BLaER1 (cell line): ENCODE measurements around the gene MAPK6.
A peak's percentile ranks its signal among the peaks of the same experiment; 100 is the strongest.

ENCODE experiments used
- H3K27ac ChIP-seq: shearing (Covaris generic); formaldehyde crosslinking; 2 replicates; pipeline ENCODE4 v1.8.1; 2022
- H3K27me3 ChIP-seq: shearing (Covaris generic); formaldehyde crosslinking; 2 replicates; pipeline ENCODE4 v1.8.1; 2022
- H3K36me3 ChIP-seq: shearing (Covaris generic); formaldehyde crosslinking; 2 replicates; pipeline ENCODE4 v1.8.1; 2022
- H3K4me1 ChIP-seq: shearing (Covaris generic); formaldehyde crosslinking; 2 replicates; pipeline ENCODE4 v1.8.1; 2022
- H3K4me2 ChIP-seq: shearing (Covaris generic); formaldehyde crosslinking; 2 replicates; pipeline ENCODE4 v1.8.1; 2022
- H3K4me3 ChIP-seq: shearing (Covaris generic); formaldehyde crosslinking; 2 replicates; pipeline ENCODE4 v1.8.1; 2022
- H3K9ac ChIP-seq: shearing (Covaris generic); formaldehyde crosslinking; 2 replicates; pipeline ENCODE4 v1.8.1; 2022
- H3K9me3 ChIP-seq: shearing (Covaris generic); formaldehyde crosslinking; 2 replicates; pipeline ENCODE4 v1.8.1; 2022
- H4K20me1 ChIP-seq: shearing (Covaris generic); formaldehyde crosslinking; 2 replicates; pipeline ENCODE4 v1.8.1; 2022
- Cebpa-rat ChIP-seq: shearing (Covaris generic); IDR thresholded peaks from 2 replicates; pipeline ENCODE4 v1.8.1; 2022

Gene MAPK6

DNA sequence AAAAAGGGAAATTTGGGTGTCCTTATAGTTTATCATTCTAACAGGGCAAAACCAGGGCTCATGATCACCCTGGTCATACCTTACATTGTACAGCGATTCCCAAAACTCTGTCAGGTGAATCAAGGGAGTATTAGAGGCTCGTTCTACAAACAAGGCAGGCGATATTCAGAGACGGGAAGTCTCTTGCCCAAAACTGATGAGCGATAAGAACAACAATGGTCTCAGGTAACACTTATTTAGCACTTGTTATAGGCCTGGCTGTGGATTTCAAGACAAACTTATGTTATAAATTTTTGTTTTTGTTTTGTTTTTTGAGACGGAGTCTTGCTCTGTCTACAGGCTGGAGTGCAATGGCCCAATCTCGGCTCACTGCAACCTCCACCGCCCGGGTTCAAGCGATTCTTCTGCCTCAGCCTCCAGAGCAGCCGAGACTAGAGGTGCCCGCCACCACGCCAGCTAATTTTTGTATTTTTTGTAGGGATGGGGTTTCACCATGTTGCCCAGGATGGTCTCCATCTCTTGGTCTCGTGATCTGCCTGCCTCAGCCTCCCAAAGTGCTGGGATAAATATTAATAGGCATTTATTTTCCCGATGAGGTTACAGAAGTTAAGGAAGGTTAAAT is 80.7 kb downstream of the MAPK6 start:
- Histone ChIP-seq H3K4me2 (no peak overlapping the region), H3K27ac (no peak overlapping the region)
- TF ChIP-seq Cebpa-rat: no peak

DNA sequence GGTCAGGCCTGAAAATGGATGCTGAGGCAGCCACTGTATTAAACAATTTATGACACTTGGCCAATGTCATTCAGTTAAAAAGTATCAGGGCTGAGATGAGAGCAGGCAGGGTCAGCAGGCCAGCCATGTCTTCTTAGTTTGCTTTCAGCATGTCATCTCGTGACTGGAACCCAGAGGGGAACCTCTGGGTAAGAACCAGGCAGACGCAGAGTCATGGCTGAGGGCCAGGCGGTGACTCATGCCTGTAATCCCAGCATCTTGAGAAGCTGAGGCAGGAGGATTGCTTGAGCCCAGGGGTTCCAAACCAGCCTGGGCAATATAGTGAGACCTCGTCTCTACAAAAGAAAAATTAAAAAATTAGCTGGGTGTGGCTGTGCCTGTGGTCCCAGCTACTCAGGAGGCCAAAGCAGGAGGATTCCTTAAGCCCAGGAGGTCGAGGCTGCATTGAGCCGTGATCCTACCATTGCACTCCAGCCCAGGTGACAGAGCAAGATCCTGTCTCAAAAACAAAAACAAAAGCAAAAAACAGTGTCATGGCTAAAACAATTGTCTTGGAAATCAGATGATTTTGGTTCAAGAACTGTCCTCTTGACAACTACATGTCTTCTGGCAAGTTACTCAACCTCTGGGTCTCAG is 81.9 kb downstream of the MAPK6 start:
- peaks cover 33% of the 10 kb centered on the region for H3K4me1 ChIP-seq
- no peak for TF ChIP-seq Cebpa-rat
- no peaks in the 10 kb centered on the region for H3K36me3 ChIP-seq
- H3K9me3 ChIP-seq: no peaks in the 10 kb centered on the region
- no peak overlapping the region for H3K4me2 ChIP-seq
- no peaks in the 10 kb centered on the region for H3K27me3 ChIP-seq
- H3K27ac ChIP-seq: no peak overlapping the region
- H4K20me1 ChIP-seq: no peaks in the 10 kb centered on the region
- no peak overlapping the region for H3K9ac ChIP-seq
- H3K4me3 ChIP-seq: no peak overlapping the region

More for the DNA sequence above, 80.7 kb downstream of the MAPK6 start:
- Histone ChIP-seq H3K27me3 (no peaks in the 10 kb centered on the region), H3K4me1 (peaks cover 30% of the 10 kb centered on the region), H4K20me1 (no peaks in the 10 kb centered on the region), H3K4me3 (no peak overlapping the region), H3K9ac (no peak overlapping the region), H3K9me3 (no peaks in the 10 kb centered on the region), H3K36me3 (no peaks in the 10 kb centered on the region)

DNA sequence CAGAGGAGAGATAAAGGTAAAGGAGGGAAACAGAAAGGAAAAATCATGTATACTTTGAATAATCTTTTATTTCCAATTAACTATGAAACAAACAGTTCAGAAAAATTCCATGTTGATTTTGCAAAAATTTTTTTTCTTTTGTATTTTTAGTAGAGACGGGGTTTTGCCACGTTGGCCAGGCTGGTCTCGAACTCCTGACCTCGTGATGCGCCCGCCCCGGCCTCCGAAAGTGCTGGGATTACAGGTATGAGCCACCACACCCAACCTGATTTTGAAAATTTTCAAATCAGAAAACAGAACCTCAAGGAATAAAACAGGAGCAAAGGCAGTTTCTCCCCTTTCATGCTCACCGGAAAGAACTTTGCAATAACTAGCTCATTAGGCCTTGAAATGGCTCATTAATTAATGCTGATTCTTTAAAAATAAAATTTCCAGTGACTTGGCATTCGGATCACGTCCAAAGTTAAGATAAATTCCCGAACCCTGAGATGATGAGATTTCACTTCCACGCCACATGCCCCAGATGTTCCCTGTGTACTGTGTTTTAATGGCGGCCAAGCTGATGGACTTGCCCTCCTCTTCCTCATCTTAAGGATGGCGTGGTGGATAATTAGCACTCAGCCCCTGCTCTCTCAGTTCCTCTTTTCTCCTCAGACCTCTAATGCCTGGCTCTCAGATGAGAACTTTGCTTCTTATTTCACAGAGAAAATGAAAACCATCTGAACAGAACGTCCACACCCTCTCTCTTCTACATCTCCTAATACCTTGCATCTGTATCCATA is 82.7 kb downstream of the MAPK6 start:
- Histone ChIP-seq H3K9me3 (no peaks in the 10 kb centered on the region), H3K36me3 (no peaks in the 10 kb centered on the region), H3K4me1 (peaks cover 33% of the 10 kb centered on the region), H4K20me1 (no peaks in the 10 kb centered on the region), H3K27ac (no peak overlapping the region), H3K27me3 (no peaks in the 10 kb centered on the region), H3K4me2 (peak overlapping the region; percentile 33), H3K9ac (no peak overlapping the region), H3K4me3 (no peak overlapping the region)
- TF ChIP-seq Cebpa-rat: no peak

DNA sequence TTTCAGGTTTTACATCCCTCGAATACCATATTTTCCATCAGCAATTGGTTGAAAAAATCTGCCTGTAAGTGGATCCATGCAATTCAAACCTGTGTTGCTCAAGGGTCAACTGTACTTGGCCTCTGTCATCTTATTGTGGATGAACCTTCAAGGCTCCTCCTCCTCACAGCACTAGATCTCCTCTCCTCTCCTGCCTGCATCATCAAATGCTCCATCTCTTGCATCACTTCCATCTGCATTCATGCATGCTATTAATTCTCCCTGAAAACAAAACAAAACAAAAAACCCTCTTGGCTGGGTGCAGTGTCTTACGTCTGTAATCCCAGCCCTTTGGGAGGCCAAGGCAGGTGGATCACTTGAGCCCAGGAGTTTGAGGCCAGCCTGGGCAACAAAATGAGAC is 83.4 kb downstream of the MAPK6 start:
- Histone ChIP-seq H3K4me2 (peak overlapping the region; percentile 33), H3K4me1 (peaks cover 33% of the 10 kb centered on the region), H3K27ac (no peak overlapping the region)

DNA sequence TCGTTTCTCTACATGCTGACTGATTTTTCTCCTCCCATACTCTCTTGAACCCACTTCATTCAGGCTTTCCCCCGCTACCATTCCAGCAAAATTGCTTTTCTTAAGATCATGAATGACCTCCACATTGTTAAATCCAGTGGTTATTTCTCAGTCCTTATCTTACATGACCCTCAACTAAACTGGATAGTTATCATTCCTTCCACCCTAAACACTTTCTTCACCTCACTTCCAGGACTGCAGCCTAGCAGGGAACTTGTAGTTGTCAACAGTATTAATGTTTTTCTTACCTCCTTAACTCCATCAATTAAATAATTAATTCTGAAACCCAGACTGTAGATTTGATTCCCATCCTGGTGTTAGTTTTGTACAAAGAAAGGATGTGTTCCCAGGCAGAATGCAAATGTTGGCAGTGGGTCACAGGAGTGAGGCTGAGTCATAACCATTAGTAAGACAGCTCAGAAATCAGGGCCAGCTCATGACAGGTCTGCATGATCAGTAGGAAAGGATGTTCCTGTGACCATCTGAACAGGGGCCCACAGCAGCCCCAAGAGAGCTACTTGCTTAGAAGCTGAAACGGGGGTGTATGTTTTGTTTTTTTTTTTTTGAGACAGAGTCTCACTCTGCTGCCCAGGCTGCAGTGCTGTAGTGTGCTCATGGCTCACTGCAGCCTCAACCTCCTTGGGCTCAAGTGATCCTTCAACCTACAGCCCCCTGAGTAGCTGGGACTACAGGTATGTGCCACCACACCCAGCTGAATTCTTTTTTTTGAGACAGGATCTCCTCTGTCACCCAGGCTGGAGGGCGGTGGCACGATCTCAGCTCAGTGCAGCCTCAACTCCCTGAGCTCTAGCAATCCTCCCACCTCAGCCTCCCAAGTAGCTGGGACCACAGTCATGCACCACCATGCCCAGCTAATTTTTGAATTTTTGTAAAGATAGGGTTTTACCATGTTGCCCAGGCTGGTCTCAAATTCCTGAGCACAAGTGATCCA is 84.5 kb downstream of the MAPK6 start:
- H3K9ac ChIP-seq: no peak overlapping the region
- H3K4me3 ChIP-seq: no peak overlapping the region
- no peaks in the 10 kb centered on the region for H4K20me1 ChIP-seq
- H3K4me2 ChIP-seq: peak overlapping the region; percentile 57
- no peaks in the 10 kb centered on the region for H3K9me3 ChIP-seq
- peaks cover 33% of the 10 kb centered on the region for H3K4me1 ChIP-seq
- H3K27me3 ChIP-seq: no peaks in the 10 kb centered on the region
- H3K27ac ChIP-seq: no peak overlapping the region
- no peak for TF ChIP-seq Cebpa-rat
- H3K36me3 ChIP-seq: no peaks in the 10 kb centered on the region

More for the DNA sequence above, 83.4 kb downstream of the MAPK6 start:
- Histone ChIP-seq H3K27me3 (no peaks in the 10 kb centered on the region), H3K9ac (no peak overlapping the region), H3K9me3 (no peaks in the 10 kb centered on the region), H3K36me3 (no peaks in the 10 kb centered on the region), H4K20me1 (no peaks in the 10 kb centered on the region), H3K4me3 (no peak overlapping the region)
- TF ChIP-seq Cebpa-rat: peak; percentile 49; the same call in 1 of the 2 replicates

DNA sequence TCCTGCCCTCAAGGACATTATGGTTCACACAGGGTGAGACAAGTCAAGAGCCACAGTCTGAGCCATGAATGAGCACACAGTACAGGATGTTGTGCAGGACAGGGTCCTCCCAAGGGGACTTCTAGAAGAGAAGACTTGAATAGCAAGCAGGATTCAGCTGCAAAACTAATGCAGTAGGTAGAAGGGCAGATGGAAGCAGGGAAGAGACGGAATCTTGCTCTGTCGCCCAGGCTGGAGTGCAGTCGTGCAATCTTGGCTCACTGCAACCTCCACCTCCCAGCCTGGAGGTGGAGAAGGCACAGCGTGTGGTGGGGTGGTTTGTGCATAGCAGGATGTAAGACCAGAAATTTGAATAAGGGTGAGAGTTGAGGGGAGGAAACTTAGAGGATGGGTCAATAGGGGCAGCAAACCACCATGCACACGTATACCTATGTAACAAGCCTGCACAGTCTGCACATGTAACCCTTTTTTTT is 85.5 kb downstream of the MAPK6 start:
- peak overlapping the region; percentile 57 for H3K4me2 ChIP-seq
- H3K27ac ChIP-seq: no peak overlapping the region
- H3K36me3 ChIP-seq: no peaks in the 10 kb centered on the region
- no peaks in the 10 kb centered on the region for H3K9me3 ChIP-seq
- H4K20me1 ChIP-seq: no peaks in the 10 kb centered on the region
- H3K4me1 ChIP-seq: peaks cover 33% of the 10 kb centered on the region
- no peak for TF ChIP-seq Cebpa-rat
- H3K9ac ChIP-seq: no peak overlapping the region
- H3K4me3 ChIP-seq: no peak overlapping the region
- no peaks in the 10 kb centered on the region for H3K27me3 ChIP-seq

DNA sequence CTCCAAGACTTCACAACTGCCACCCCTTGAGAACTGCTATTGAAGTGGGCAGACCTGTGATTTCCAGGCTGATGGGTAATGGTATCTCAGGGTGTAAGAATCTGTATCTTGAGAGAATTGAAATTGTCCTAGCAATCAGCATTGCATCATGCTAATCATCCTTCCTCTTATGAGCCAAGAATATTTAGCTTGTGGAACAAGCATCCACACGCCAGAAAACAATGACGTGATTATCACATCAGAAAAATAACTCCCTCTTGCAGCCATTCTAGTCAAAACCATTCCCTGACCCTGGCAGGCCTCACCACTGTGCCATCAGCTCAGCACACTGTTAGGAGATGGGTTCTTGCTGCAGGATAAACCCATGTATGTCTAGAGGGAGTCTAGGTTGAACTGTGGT is 86.8 kb downstream of the MAPK6 start:
- Histone ChIP-seq H3K4me1 (peaks cover 33% of the 10 kb centered on the region), H3K4me3 (no peak overlapping the region)

DNA sequence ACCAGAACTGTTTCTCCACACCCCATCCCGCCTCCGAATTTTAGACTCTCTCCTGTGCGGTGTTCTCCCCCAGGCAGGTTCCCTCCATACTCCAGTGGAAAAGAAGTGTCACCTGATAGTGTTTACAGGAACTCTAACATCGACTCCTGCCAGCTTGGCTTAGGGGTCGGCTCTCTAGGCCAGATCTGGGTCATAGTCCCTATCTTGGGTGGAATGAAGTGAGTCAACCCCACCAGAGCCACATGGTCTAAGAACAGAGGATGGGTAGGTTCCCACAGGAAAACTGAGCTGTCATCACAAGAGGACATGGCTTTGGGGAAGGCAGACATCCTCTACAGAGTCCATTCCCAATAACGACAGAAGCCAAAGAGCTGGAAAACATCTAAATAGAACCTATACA is 87.6 kb downstream of the MAPK6 start:
- no peaks in the 10 kb centered on the region for H4K20me1 ChIP-seq
- H3K27ac ChIP-seq: no peak overlapping the region
- no peak for TF ChIP-seq Cebpa-rat
- no peaks in the 10 kb centered on the region for H3K36me3 ChIP-seq
- H3K4me2 ChIP-seq: no peak overlapping the region
- peaks cover 5% of the 10 kb centered on the region for H3K9me3 ChIP-seq
- H3K9ac ChIP-seq: no peak overlapping the region
- H3K4me1 ChIP-seq: peaks cover 33% of the 10 kb centered on the region
- no peaks in the 10 kb centered on the region for H3K27me3 ChIP-seq
- no peak overlapping the region for H3K4me3 ChIP-seq

More for the DNA sequence above, 86.8 kb downstream of the MAPK6 start:
- Histone ChIP-seq H3K4me2 (no peak overlapping the region), H3K27ac (no peak overlapping the region), H3K9ac (no peak overlapping the region), H3K36me3 (no peaks in the 10 kb centered on the region), H3K27me3 (no peaks in the 10 kb centered on the region), H3K9me3 (no peaks in the 10 kb centered on the region), H4K20me1 (no peaks in the 10 kb centered on the region)
- no peak for TF ChIP-seq Cebpa-rat

DNA sequence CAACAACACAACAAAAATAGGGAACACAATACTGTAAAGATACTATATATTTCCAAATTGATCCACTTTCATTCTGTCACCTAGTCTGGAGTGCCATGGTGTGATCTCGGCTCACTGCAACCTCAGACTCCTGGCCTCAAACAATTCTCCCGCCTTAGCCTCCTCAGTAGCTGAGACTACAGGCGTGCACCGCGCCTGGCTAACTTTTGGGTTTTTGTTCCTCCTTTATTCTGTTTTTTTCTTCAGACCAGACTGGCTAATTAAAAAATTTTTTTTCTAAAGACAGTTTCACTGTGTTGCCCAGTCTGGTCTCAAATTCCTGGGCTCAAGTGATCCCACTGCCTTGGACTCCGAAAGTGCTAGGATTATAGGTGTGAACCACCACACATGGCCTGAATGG is 88.2 kb downstream of the MAPK6 start:
- no peak overlapping the region for H3K4me2 ChIP-seq
- H3K9me3 ChIP-seq: peaks cover 11% of the 10 kb centered on the region
- H3K36me3 ChIP-seq: no peaks in the 10 kb centered on the region
- H3K9ac ChIP-seq: no peak overlapping the region
- H4K20me1 ChIP-seq: no peaks in the 10 kb centered on the region
- H3K4me1 ChIP-seq: peaks cover 27% of the 10 kb centered on the region
- H3K27ac ChIP-seq: no peak overlapping the region
- H3K4me3 ChIP-seq: no peak overlapping the region
- H3K27me3 ChIP-seq: no peaks in the 10 kb centered on the region
- TF ChIP-seq Cebpa-rat: no peak
